ENCODE measurements around the gene SCN2B. TPM values are rescaled to one million over a fixed set of nuclear protein-coding genes. Genes with fewer than 3 reads are reported as not detected.

Gene SCN2B
- total and polyA plus RNA-seq, 2 of the 13 experiments (the other 11 are each of a cell fraction or from before 2014, with no cell fraction given) = 0.01 to 0.02 TPM

DNA sequence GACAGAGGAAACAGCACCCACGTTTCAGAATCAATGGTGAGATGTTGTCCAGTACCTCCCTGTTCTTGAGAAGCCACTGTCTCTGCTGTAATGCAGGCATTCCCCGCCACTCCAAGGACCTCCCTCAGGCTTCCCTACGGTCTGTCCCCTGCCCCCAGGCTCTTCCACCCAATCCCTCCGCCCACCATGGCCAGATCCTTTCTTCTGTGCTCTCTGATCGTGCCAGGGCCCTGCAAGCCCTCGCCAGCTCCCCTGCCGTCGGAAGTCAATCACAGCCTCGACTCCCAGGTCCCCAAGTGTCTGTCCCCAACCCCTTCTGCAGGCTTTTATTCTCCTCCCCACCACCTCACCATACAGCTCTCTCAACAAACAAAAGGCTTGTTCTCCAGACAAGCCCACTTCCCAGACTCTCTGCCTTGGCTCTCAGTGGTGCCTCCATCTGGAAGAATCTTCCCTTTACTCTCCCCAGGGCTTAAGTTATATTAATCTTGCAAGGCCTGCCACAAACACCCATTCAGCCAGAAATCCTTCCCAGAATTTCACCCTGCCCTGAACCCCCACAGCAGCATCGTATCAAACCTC is 37.5 kb downstream of the SCN2B start:
- H3K4me2 ChIP-seq (ENCODE audit: low read depth, low read length) = no peak overlapping the region
- ChIA-PET POLR2A (no interaction called here), CTCF (ENCODE audit: low intra/inter-chr PET ratio, low total read pairs) (no interaction called here)
- no TSS peak for BruUV-seq (replicated peaks)
- H3K27ac ChIP-seq (ENCODE audit: extremely low read length, insufficient read depth, low read length) = no peak overlapping the region
- H3K9ac ChIP-seq (ENCODE audit: insufficient read depth, low read depth, low read length) = no peak overlapping the region
- no peak for ATAC-seq
- no peaks in the 10 kb centered on the region for H3K4me1 ChIP-seq (ENCODE audit: insufficient read depth, low read length)
- peaks cover 12 to 46% of the 10 kb centered on the region in 2 experiments; a peak in 4 of 5 replicates for H3K27me3 ChIP-seq (ENCODE audit: control insufficient read depth in 1 of 2, insufficient read depth in 2 of 2, low read length in 2 of 2)
- no peak overlapping the region for H2AFZ ChIP-seq (ENCODE audit: low read length)
- intact Hi-C loops (cut with micrococcal nuclease; ENCODE audit: unreplicated experiment) (no loop called here), in situ Hi-C loops (cut with HindIII; ENCODE audit: extremely low pct_ligation_motif_present, low pct_unique_long_range_greater_than_20kb) (loop anchor here (25.0 kb wide), 1 partner anchor 348 kb away; no protein-coding TSS in a partner anchor)
- WGBS (ENCODE audit: low lambda C conversion rate) = 37% methylated on average over 8 of the region's 10 CpGs
- H3K9me3 ChIP-seq (ENCODE audit: low read length) = no peaks in the 10 kb centered on the region
- H3K79me2 ChIP-seq (ENCODE audit: insufficient read depth, low read length) = no peaks in the 10 kb centered on the region
- H3K36me3 ChIP-seq (replicated peaks in 1 of 2; ENCODE audit: control insufficient read depth in 1 of 2, insufficient read depth in 2 of 2, low read length in 2 of 2) = no peaks in the 10 kb centered on the region
- FAIRE-seq = no peak
- no peak for DNase-seq (ENCODE audit: low spot score)
- no peak overlapping the region for H3K4me3 ChIP-seq (replicated peaks in 1 of 3; ENCODE audit: insufficient read depth in 1 of 3, low read depth in 2 of 3, low read length in 3 of 3)
- no peaks in the 10 kb centered on the region for H4K20me1 ChIP-seq (ENCODE audit: insufficient read depth, low read length)
- TF ChIP-seq JUN (CRISPR knock-in tag; IDR thresholded peaks at IDR 0.05) (no peak), ZFP41 (CRISPR knock-in tag; IDR thresholded peaks at IDR 0.05; ENCODE audit: borderline replicate concordance) (no peak), RFX3 (CRISPR knock-in tag; IDR thresholded peaks at IDR 0.05) (no peak), MIXL1 (CRISPR knock-in tag; IDR thresholded peaks at IDR 0.05) (no peak), MEIS2 (CRISPR knock-in tag; IDR thresholded peaks at IDR 0.05) (no peak), TAF15 (IDR thresholded peaks at IDR 0.05; ENCODE audit: low read depth, low read length, poor library complexity, severe bottlenecking) (no peak), FOXO1 (CRISPR knock-in tag; IDR thresholded peaks at IDR 0.05) (no peak), SOX6 (IDR thresholded peaks at IDR 0.05) (no peak), SOX6 (CRISPR knock-in tag; IDR thresholded peaks at IDR 0.05) (no peak), ZNF547 (CRISPR knock-in tag; IDR thresholded peaks at IDR 0.05) (no peak), ZFP91 (CRISPR knock-in tag; IDR thresholded peaks at IDR 0.05; ENCODE audit: borderline replicate concordance) (no peak), SAFB2 (CRISPR knock-in tag; IDR thresholded peaks at IDR 0.05; ENCODE audit: borderline replicate concordance, low read depth) (no peak)
- TF ChIP-seq, protein P1, sequence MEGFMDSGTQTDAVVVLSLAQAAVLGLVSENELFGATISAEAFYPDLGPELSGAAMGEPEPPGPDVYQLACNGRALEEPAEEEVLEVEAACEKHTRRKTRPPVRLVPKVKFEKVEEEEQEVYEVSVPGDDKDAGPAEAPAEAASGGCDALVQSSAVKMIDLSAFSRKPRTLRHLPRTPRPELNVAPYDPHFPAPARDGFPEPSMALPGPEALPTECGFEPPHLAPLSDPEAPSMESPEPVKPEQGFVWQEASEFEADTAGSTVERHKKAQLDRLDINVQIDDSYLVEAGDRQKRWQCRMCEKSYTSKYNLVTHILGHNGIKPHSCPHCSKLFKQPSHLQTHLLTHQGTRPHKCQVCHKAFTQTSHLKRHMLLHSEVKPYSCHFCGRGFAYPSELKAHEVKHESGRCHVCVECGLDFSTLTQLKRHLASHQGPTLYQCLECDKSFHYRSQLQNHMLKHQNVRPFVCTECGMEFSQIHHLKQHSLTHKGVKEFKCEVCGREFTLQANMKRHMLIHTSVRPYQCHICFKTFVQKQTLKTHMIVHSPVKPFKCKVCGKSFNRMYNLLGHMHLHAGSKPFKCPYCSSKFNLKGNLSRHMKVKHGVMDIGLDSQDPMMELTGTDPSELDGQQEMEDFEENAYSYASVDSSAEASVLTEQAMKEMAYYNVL (CRISPR knock-in tag; IDR thresholded peaks at IDR 0.05; ENCODE audit: borderline replicate concordance) = no peak
- TF ChIP-seq, protein P2, sequence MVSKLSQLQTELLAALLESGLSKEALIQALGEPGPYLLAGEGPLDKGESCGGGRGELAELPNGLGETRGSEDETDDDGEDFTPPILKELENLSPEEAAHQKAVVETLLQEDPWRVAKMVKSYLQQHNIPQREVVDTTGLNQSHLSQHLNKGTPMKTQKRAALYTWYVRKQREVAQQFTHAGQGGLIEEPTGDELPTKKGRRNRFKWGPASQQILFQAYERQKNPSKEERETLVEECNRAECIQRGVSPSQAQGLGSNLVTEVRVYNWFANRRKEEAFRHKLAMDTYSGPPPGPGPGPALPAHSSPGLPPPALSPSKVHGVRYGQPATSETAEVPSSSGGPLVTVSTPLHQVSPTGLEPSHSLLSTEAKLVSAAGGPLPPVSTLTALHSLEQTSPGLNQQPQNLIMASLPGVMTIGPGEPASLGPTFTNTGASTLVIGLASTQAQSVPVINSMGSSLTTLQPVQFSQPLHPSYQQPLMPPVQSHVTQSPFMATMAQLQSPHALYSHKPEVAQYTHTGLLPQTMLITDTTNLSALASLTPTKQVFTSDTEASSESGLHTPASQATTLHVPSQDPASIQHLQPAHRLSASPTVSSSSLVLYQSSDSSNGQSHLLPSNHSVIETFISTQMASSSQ (IDR thresholded peaks at IDR 0.05; ENCODE audit: low read depth) = no peak
- TF ChIP-seq, protein P2 (CRISPR knock-in tag; IDR thresholded peaks at IDR 0.05; ENCODE audit: borderline replicate concordance) = no peak
- TF ChIP-seq, protein P3, sequence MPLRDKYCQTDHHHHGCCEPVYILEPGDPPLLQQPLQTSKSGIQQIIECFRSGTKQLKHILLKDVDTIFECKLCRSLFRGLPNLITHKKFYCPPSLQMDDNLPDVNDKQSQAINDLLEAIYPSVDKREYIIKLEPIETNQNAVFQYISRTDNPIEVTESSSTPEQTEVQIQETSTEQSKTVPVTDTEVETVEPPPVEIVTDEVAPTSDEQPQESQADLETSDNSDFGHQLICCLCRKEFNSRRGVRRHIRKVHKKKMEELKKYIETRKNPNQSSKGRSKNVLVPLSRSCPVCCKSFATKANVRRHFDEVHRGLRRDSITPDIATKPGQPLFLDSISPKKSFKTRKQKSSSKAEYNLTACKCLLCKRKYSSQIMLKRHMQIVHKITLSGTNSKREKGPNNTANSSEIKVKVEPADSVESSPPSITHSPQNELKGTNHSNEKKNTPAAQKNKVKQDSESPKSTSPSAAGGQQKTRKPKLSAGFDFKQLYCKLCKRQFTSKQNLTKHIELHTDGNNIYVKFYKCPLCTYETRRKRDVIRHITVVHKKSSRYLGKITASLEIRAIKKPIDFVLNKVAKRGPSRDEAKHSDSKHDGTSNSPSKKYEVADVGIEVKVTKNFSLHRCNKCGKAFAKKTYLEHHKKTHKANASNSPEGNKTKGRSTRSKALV (CRISPR knock-in tag; IDR thresholded peaks at IDR 0.05) = no peak
